GM19324 (cell line): ENCODE measurements around the gene KCNF1.

Experiments
- ATAC-seq: cut with Tn5 transposase; IDR thresholded peaks from one replicate; pipeline ENCODE4 v1.9.1; 2021; ENCODE audit warnings: mild to moderate bottlenecking, moderate library complexity; ENCODE audit not compliant: unreplicated experiment, low FRiP score

The KCNF1 gene, protein sequence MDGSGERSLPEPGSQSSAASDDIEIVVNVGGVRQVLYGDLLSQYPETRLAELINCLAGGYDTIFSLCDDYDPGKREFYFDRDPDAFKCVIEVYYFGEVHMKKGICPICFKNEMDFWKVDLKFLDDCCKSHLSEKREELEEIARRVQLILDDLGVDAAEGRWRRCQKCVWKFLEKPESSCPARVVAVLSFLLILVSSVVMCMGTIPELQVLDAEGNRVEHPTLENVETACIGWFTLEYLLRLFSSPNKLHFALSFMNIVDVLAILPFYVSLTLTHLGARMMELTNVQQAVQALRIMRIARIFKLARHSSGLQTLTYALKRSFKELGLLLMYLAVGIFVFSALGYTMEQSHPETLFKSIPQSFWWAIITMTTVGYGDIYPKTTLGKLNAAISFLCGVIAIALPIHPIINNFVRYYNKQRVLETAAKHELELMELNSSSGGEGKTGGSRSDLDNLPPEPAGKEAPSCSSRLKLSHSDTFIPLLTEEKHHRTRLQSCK

DNA sequence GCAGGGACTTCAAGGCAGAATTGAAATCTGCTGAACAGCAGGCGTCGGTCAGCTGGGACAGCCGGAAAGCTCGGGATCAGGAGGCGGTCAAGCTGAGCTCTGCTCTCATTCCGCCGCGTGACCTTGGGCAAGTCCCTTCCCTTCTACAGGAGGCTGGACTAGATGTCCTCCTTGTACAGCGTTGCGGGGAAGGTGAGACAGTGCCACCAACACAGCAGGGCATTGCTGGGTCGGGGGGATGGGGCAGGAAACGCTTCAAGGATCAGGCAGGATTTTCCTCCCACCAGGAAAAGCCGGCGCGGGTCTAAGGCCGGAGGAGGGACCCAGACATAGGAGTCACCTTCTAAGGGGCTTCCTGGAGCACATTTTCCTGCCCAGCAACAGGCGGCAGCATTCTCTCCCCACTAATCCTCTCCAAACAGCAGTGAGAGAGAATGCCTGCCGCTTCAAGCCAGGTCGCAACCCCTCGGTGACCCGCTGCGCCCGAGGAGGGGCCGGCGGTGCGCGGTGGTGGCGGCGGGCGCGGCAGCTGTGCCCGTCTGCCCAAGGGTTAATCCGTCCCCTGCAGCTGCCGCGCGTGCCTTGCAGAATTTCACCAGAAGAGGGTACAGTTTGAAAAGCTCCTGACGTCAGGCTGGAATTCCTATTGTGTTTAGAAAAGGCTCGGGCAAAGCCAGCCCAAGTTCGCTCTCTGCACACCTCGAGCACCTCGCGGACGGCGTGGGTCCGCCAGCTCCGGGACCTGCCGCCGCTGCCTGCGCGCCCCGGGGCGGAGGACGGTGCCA is at the start of gene KCNF1:
Gene KCNF1 (plus strand): TSS at position 644 of the 785 bp plus-strand sequence. CDS start 493 bp downstream, outside the sequence.
- ATAC-seq, result no peak

DNA sequence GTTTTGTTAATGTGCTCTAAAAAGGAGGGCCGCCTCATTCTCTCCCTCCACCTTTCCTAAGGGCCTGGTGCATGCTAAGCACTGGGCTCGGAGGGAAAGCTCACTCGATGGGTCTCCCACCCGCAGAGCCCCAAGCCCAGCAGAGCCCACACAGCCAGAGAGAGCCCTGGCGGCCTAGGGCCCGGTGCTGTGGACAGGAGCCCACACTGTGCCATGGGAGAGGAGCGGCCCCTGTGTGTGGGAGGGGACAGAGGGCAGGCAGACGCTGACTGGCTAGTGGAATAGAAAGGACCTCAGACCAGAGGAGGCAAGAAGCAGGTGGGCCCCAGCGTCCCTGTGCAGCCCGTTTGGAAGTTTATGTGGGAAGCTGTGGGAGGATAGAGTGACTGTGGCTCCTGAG is 49.4 kb upstream of the KCNF1 start:
- ATAC-seq, result no peak

DNA sequence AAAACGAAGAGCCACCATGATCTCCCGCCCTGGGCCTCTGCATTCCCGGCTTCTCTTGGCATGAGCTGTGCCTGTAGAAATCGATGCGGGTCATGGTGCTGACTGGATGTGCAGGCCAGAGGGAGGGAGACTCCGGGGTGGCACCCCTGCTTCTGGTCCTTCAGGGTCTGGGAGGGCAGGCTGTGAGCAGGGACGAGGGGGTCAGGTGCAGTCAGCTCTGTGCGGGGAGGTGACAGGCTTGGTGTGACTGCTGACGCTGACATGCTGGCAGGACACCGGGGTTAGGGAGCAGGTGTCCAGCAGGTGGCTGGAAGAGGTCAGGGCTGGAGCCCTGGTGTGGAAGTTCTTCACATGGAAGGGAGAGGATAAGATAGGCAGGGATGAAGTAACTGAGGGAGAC is 48.7 kb upstream of the KCNF1 start:
- no peak for ATAC-seq

DNA sequence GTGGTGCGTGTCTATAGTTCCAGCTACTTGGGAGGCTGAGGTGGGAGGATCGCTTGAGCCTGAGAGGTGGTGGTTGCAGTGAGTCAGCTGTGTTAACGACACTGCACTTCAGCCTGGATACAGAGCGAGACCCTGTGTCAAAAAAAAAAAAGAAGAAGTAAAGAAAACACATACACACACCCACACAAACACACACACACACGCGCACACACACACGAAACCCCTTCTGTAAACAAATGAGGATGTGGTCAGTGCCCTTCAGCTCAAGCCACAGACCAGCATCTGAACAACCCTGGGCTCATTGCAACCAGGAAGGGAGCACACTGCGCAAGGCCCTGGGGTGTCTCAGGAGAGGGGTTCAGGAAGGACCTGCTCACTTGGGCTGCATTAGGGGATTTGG is 47.9 kb upstream of the KCNF1 start:
- ATAC-seq, result peak; percentile 73

DNA sequence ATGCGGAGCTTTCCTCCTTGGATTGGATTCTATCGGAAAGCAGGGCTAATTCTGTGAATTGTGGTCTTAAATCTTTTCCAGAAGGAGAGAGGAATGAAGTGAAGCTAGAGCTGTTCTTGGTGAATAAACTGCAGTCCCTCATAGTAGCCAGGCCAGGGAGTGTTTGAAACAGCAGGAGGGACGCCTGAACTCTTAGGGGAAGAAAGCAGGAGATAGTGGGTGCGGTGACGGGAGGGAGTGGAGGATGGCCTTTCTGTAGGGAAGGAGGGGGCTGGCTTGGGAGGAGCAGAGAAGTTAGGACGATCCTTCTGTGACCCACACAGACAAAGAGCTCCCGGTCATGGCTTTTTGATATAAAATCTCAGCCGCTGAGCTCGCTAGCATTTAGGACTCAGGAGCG is 47.5 kb upstream of the KCNF1 start:
- no peak for ATAC-seq

DNA sequence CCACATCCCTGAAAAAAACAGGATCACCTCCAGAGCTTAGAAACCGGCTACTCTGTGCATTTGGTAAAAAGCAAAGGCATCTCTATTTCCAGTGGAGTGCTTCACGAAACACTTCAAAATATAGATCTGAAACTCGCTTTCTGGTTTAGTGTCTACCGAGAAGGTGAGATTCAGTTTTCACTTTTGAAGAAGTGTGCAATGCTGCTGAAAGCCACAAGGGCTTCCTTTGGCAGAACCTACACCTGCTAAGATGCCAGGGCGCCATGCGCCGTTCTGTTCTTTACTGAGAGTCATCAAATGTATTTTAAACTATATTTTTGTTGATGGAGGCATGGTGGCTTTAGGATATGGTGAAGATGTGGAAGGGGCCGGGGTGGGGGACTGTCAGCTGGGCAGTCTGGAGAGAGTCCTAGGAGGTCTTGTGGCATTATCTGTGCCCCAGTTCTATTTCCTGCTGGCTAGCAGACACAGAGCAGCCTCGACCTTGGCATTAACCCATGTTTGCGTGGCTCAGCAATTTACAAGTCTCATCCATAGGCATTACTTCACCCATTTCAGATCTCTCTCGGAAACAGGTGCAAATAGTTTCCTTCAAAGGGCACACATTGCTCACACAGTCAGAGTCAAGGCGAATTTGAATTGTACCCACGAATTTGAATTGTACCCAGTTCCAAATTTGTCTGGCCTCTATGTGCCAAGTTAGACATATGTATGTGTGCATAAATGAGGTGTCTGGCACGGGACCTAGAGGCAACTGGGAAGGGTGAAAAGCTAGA is 46.7 kb upstream of the KCNF1 start:
- ATAC-seq, result peak; percentile 84

DNA sequence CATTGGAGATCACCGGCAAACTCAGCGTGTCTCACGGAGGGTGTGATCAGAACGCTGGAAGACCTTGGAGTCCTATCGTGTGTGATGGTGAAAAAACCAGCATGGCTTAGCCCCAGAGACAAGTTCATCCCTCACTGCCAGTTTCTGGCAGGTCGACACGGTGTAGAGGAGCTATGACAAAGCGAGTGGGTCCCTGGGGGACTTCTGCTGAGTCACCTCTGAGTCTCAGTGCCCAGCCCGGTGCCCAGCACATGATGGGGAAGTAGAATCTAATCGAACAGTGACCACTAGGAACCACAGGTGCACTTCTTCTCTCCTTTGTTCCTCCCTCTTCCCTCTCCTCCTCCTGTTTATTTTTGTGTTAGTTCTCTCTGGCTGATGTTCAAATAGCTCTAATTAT is 45.9 kb upstream of the KCNF1 start:
- no peak for ATAC-seq

DNA sequence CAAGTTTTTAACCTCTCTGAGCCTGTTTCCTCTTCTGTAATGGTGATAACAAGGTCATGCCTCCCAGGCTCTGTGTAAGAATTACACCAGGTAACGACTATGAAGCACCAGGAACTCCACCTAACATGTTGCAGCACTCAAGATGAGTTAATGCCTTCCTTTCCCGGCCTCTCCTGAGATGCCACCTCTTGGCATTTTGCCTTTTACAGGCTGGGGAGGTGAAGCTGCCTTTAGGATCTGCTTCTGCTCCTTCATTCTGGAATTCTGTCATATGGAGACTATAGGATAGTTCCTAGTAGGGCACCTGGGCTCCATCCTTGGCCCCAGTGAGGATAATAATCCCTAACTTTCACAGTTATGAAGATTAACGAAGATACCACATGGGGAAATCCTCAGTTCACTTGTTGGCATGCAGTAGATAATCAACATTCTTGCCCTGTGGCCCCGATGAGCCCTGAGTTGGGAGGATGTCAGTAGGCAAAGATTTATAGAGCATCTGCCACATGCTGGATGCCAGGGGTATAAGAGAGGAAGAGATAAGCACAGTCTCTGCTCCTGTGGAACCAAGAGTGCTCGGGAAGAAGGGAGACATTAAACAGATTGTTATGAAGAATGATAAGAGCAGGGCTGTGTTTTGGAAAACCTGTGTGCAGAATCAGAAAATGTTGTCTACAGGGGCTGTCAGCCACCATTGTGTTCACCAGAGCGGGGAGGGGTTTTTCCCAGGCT is 43.9 kb upstream of the KCNF1 start:
- no peak for ATAC-seq

DNA sequence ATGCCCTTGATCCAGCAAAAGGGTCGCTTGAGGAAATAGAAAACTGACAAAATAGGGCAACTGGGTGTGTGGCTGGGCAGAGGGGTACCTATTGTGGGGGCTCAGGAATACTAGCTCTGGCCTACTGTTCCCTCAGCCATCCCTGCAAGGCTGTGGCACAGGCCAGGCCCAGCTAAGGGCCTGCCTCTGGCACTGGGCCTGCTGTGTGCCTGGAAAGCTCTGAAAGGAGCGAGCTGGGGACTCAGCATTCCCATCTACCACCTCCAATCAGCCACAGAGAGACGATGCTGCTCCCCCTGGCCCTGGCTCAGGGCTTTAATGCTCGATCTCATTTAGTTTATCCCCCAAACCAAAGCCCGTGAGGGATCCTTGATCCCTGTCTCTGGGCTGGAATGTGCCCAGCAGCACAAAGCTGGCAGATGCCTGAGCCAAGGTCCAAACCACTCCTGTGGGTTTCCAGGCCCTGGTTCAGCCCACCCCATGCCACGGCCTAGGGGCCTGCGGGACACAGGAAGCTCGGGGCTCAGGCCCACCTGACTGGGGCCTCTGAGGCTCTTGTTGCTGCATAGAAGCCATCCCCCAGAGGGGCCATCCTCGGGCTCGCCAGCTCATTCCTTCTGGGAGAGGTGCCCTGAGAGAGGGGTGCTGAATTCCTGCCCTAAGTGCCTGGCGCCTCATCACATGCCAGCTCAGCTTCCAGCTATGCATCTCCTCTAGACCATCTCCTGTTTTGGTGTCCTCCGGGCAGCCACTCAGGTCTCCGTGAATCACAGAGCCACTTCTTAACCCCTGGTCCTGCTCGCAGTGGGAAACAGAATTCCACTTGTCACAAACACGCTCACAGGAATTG is 43.0 kb upstream of the KCNF1 start:
- ATAC-seq, result no peak

DNA sequence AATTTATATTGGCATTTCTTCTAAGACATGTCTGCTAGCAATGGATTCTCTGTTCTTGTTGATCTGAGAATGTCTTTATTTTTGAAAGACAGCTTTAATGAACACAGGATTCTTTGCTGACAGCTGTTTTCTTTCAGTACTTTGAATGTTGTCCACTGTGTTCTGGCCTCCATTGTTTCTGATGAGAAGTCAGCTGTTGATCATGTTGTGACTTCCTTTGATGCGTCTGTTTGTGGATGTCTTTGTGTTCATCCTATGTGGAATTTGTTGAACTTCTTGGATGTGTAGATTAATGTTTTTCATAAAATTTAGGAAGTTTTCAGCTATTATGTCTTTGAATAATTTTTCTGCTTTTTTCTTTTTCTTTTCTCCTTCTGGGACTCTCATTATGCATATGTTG is 39.8 kb upstream of the KCNF1 start:
- no peak for ATAC-seq

DNA sequence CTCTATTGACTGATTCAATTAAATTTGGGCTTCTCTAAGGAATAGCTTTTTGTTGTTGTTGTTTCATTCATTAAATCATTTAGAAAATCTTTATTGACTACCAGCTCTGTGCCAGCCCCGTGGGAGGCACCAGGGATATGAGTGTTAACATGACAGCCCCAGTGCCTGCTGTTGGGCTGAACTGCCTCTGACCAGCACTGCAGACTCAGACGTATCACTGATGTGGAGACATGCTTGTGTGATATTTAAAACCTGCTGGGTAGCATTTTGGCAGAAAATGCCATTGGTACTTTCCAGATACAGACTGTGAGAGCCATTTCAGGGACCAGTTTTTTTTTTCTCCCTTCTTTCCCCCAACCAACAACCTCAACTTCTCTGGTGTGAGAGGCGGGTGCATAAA is 38.6 kb upstream of the KCNF1 start:
- no peak for ATAC-seq

DNA sequence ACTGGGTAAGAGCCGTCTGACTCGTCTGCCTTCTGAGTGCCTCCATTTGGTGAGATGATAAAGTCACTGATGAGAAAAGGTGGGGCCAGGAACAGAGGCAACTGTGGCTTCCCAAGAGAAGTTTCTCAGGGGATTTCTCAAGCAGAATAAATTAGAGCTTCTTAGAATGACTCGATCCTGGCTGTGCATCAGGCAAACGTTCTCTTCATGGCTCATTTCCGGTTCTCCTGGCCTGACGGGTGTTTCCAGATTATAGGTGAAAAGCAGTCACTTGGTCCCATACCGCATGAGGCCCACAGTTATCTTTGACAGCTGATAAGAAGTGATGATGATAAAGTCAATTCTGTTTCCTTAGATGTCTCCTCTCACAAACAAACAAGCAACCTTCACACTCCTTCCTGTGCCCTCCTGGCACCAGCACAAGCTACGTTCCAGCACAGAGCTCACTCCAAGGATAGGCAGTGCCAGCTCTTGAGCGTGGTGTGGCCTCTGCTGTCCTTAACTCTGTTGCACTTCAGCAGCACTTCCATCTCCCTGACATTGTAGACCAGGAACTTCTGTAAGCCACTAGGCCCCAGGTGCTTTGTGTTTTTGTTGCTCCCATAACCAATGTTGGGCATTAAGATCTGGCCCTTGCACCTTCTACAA is 37.8 kb upstream of the KCNF1 start:
- no peak for ATAC-seq

DNA sequence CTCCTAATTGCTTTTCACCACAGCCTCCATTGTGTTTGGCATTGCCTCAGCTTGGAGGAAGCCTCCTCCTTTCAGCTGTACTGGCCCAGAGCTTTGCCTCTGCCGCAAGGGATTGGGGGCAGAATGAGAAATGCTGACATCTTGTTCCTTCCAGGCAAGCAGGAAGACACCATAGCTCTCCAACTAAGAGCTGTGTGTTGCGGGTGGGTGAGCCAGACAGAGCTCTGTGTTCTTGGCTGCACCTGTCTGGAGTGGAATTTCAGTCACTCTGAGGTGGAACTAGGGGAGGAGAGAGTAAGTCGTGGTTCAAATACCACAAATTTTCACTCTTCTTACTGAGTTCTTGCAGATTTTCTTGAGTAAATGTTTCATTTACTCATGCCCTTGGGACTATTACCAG is 36.6 kb upstream of the KCNF1 start:
- ATAC-seq, result no peak

DNA sequence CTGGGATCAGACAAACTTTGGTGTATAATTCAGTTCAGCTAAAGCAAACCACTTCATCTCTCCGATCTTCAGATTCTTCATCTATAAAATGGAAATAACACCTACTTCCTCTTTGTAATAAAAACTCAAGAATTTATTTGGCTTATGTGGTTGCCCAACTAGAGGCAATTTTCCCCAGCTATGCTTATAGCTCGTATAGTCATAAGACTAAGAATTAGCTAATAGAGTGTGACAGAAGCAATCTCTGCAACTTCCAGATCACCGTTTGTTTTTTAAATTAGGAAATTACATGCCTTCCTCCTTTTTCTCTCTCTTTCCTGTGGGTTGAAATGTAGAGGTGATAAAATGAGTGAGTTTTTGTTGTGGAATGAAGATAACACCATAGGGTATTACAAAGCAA is 35.3 kb upstream of the KCNF1 start:
- ATAC-seq, result no peak

DNA sequence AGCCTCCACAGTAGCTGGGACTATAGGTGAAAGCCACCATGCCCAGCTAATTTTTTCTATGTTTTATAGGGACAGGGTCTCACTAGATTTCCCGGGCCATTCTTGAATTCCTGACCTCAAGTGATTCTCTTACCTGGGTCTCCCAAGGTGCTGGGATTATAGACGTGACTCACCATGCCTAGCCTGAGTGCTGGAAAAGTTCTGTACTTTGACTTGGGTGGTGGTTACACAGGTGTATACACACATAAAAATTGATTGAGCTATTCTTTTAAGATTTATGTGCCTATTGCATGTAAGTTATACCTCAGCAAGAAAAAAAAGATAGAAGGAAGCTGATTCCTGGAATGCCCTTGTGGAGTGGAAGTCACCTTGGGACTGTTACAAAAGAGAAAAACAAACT is 34.8 kb upstream of the KCNF1 start:
- no peak for ATAC-seq

DNA sequence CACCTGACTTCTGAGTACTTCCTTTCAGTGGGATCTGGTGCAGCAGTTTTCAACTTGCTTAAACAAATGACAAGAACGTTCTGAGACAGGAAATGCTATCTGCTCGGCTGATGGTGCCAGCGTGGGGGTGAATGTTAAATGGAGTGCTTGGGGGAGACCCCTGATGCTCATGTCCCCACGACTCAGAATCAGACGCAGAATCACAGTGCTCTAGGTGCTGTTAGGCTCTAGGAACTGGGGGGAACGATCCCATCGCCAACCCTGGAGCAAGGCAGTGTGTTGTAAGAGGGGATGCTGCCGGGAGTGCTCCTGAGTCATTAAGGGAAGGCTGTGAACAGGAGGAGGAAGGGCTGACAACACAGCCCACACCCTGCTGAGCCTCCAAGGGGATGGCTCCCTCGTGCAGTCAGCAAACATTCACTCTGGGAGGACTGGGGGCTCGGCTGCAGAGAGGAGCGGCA is 34.1 kb upstream of the KCNF1 start:
- ATAC-seq, result no peak

DNA sequence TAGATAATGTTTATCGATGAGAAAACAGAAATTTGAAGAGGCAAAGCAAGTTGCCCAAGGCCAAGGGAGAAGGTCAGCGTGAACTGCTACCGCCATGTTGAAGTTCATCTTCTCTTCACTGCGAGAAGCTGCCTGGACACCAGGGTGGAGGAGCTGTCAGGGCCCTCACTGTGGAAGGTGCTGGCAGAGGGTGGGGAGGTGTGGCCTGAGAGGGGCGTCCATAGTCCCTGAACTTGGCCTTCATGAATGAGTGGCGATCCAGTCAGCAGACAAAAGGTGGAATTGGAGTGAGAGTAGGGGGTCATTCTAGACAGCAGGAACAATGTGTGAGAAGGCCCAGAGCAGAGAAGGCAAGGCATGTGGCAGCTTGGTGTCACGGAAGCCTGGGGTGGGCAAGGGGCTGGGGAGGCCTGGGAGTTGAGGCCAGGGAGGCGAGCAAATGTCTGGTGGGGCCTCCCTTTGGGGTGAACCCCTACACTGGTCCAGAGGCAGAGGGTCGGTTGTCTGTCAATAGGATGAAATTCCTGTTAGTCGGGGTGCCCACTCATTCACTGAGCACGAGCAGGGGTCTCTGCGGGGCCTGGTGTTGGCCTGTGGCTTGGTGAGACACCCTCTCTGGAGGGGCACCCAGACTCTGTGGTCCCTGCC is 33.3 kb upstream of the KCNF1 start:
- ATAC-seq, result no peak

DNA sequence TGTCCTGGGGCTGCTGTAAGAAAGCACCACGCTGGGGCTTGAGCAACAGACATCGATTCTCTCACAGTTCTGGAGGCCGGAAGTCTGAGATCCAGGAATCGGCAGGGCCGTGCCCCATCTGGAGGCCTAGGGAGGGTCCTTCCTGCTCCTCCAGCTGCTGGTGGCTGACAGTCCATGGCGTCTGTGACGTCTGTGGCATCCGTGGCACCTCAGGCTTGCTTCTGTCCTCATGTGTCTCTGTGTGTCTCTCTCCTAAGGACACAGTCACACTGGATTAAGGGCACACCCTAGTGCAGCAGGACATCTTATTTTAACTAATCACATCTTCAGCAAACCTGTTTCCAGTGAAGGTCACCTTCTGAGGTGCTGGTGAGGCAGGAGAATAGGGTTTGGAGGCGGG is 32.6 kb upstream of the KCNF1 start:
- no peak for ATAC-seq
